ENCODE results near the gene RSAD2. TPM values are rescaled to one million over a fixed set of nuclear protein-coding genes. Genes with fewer than 3 reads are reported as not detected.
A peak's percentile ranks its signal among the peaks of the same experiment; 100 is the strongest.

RSAD2 gene
- total RNA-seq, 1 donor from 2014 or later = 21.9 TPM

- TF ChIP-seq CTCF (IDR thresholded peaks at IDR 0.05) = no peak
- no peaks in the 10 kb centered on the region for H3K9me3 ChIP-seq
- no peaks in the 10 kb centered on the region for H3K36me3 ChIP-seq
- intact Hi-C loops (cut with DNase I) = no loop called here
- no peak for ATAC-seq
- H3K27me3 ChIP-seq (ENCODE audit: low read depth) = no peaks in the 10 kb centered on the region
- peaks cover 11% of the 10 kb centered on the region for H3K4me1 ChIP-seq
- no peak for DNase-seq
- H3K4me3 ChIP-seq = no peak overlapping the region
- no peak overlapping the region for H3K27ac ChIP-seq
Measured at GRCh38 chr2:6914828-6915227, 37.3 kb downstream of the RSAD2 start.

- H3K9me3 ChIP-seq = no peaks in the 10 kb centered on the region
- H3K27me3 ChIP-seq (ENCODE audit: low read depth) = no peaks in the 10 kb centered on the region
- intact Hi-C loops (cut with DNase I) = no loop called here
- H3K4me3 ChIP-seq = no peak overlapping the region
- ATAC-seq (no peak), DNase-seq (no peak)
- H3K36me3 ChIP-seq = no peaks in the 10 kb centered on the region
- H3K4me1 ChIP-seq = peaks cover 14% of the 10 kb centered on the region
- H3K27ac ChIP-seq = no peak overlapping the region
- TF ChIP-seq CTCF (IDR thresholded peaks at IDR 0.05) = no peak
Measured at GRCh38 chr2:6915399-6915798, 37.8 kb downstream of the RSAD2 start.

GRCh38 chr2:6916224-6916623 lies 38.6 kb downstream of the RSAD2 start:
- Histone ChIP-seq H3K27me3 (ENCODE audit: low read depth) (no peaks in the 10 kb centered on the region), H3K9me3 (no peaks in the 10 kb centered on the region), H3K36me3 (no peaks in the 10 kb centered on the region), H3K4me1 (peaks cover 14% of the 10 kb centered on the region), H3K4me3 (no peak overlapping the region), H3K27ac (no peak overlapping the region)
- intact Hi-C loops (cut with DNase I) = no loop called here
- ATAC-seq (no peak), DNase-seq (no peak)
- no peak for TF ChIP-seq CTCF (IDR thresholded peaks at IDR 0.05)

GRCh38 chr2:6916736-6917070 lies 39.1 kb downstream of the RSAD2 start:
- no peaks in the 10 kb centered on the region for H3K27me3 ChIP-seq (ENCODE audit: low read depth)
- TF ChIP-seq CTCF (IDR thresholded peaks at IDR 0.05) = no peak
- DNase-seq (no peak), ATAC-seq (no peak)
- H3K4me1 ChIP-seq = peaks cover 19% of the 10 kb centered on the region
- intact Hi-C loops (cut with DNase I) = no loop called here
- peak overlapping the region; percentile 6 for H3K27ac ChIP-seq
- no peaks in the 10 kb centered on the region for H3K36me3 ChIP-seq
- H3K9me3 ChIP-seq = no peaks in the 10 kb centered on the region
- peak overlapping the region; percentile 69 for H3K4me3 ChIP-seq

GRCh38 chr2:6917071-6917760 lies 39.6 kb downstream of the RSAD2 start, which contains the start of gene RNF144A:
TSS of gene RNF144A (plus strand) at chr2:6917412. CDS start at chr2:6996927, 79,515 bp downstream.
- H3K27ac ChIP-seq = peak within 1 kb of the TSS; percentile 74
- no peaks in the 10 kb centered on the region for H3K9me3 ChIP-seq
- peaks cover 24% of the 10 kb centered on the region for H3K4me1 ChIP-seq
- H3K36me3 ChIP-seq = no peaks in the 10 kb centered on the region
- TF ChIP-seq CTCF (IDR thresholded peaks at IDR 0.05) = peak; percentile 47
- no peaks in the 10 kb centered on the region for H3K27me3 ChIP-seq (ENCODE audit: low read depth)
- intact Hi-C loops (cut with DNase I) = no loop called here
- peak within 1 kb of the TSS; percentile 69 for H3K4me3 ChIP-seq
- ATAC-seq (peak; percentile 93 to 95), DNase-seq (peak; percentile 74)
